Endothelial cell of umbilical vein (primary cell): ENCODE data around the gene CFAP57. TPM values are rescaled to one million over a fixed set of nuclear protein-coding genes. Genes with fewer than 3 reads are reported as not detected.

Experiments used
- BruUV-seq: library from RNA; stranded (reverse); fragments of 400-500 nt; replicated peaks from 2 replicates; lab custom pipeline; 2021; lab: Mats Ljungman, UMichigan
- CTCF ChIA-PET: fragments of 300-600, 350-600 bp; sonication (Branson Sonifier 250); formaldehyde crosslinking; loops from one replicate; lab custom pipeline; 2021; ENCODE audit warnings: antibody characterized with exemption, inconsistent platforms; lab: Charles Lee
- POLR2A ChIA-PET: fragments of 300-600, 350-600 bp; sonication (Branson Sonifier 250); formaldehyde crosslinking; loops from one replicate; lab custom pipeline; 2021; ENCODE audit warnings: antibody characterized with exemption, inconsistent platforms; lab: Charles Lee
- DNase-seq: peaks from one replicate; pipeline ENCODE4 v3.0.0-alpha.2; 2011; ENCODE audit warnings: low read depth, low spot score
- FAIRE-seq: peaks from 2 replicates; lab custom pipeline; 2011; peaks lifted over from hg19 to GRCh38; lab: Jason Lieb, UNC
- H2AFZ ChIP-seq: 2 replicates; pipeline ENCODE4 v1.6.0; 2012; ENCODE audit warnings: low read depth, low read length, control low read depth, inconsistent platforms
- H3K27ac ChIP-seq: 2 replicates; pipeline ENCODE4 v1.5.1; 2011; ENCODE audit warnings: low read depth, mild to moderate bottlenecking, control low read depth, low read length, moderate library complexity; ENCODE audit not compliant: insufficient read depth
- H3K27me3 ChIP-seq, 2 experiments: 2 replicates each; pipeline versions ENCODE4 v1.6.0 to v1.6.1; 2011; ENCODE audit warnings: low read length in 2 of 2, mixed read lengths in 1 of 2; ENCODE audit not compliant: control insufficient read depth in 2 of 2, insufficient read depth in 2 of 2
- H3K36me3 ChIP-seq, 2 experiments: 2 replicates in 1 of 2; 3 replicates in 1 of 2; pipeline ENCODE4 v1.5.1; 2011; ENCODE audit warnings: low read length in 2 of 2, mild to moderate bottlenecking in 1 of 2, moderate library complexity in 1 of 2; ENCODE audit not compliant: control insufficient read depth in 2 of 2, insufficient read depth in 2 of 2; ENCODE audit errors: extremely low read depth in 1 of 2
- H3K4me1 ChIP-seq: 3 replicates; pipeline ENCODE4 v1.5.1; 2011; ENCODE audit warnings: mild to moderate bottlenecking, low read length; ENCODE audit not compliant: control insufficient read depth, insufficient read depth; ENCODE audit errors: extremely low read depth
- H3K4me2 ChIP-seq: 2 replicates; pipeline ENCODE4 v1.6.1; 2011; ENCODE audit warnings: low read length, control low read depth, mixed read lengths; ENCODE audit not compliant: insufficient read depth
- H3K4me3 ChIP-seq, 3 experiments: fragments of 200-600 bp in 1 of 3; sonication (generic), shearing (Covaris generic) in 1 of 3; replicated peaks in 1 of 3; 2 replicates each; pipeline ENCODE4 v1.5.1; 2011 to 2016; ENCODE audit warnings: control low read depth in 3 of 3, low read length in 3 of 3, mild to moderate bottlenecking in 2 of 3, inconsistent platforms in 1 of 3, low read depth in 1 of 3, moderate library complexity in 1 of 3; ENCODE audit not compliant: insufficient read depth in 1 of 3
- H3K79me2 ChIP-seq: 2 replicates; pipeline ENCODE4 v1.6.0; 2012; ENCODE audit warnings: low read length, inconsistent platforms; ENCODE audit not compliant: control insufficient read depth, insufficient read depth
- H3K9ac ChIP-seq: replicated peaks from 2 replicates; pipeline ENCODE3; 2011; ENCODE audit warnings: low read length, control low read depth; ENCODE audit not compliant: insufficient read depth; ENCODE audit errors: extremely low read depth
- H3K9me1 ChIP-seq: replicated peaks from 3 replicates; pipeline ENCODE4 v1.6.0; 2011; ENCODE audit warnings: mild to moderate bottlenecking, low read length; ENCODE audit not compliant: control insufficient read depth, insufficient read depth; ENCODE audit errors: extremely low read depth
- H3K9me3 ChIP-seq: replicated peaks from 2 replicates; pipeline ENCODE4 v1.5.1; 2012; ENCODE audit warnings: low read length, inconsistent platforms; ENCODE audit not compliant: control insufficient read depth, insufficient read depth
- H4K20me1 ChIP-seq: replicated peaks from 2 replicates; pipeline ENCODE3; 2011; ENCODE audit warnings: mild to moderate bottlenecking, low read length; ENCODE audit not compliant: control insufficient read depth, insufficient read depth; ENCODE audit errors: extremely low read depth
- CTCF ChIP-seq, 2 donors: IDR thresholded peaks; 1 replicate in 1 of 2; 2 replicates in 1 of 2; pipeline ENCODE4 v1.5.1; 2011; ENCODE audit warnings: low read length in 2 of 2, mild to moderate bottlenecking in 2 of 2, moderate library complexity in 2 of 2, control low read depth in 1 of 2, inconsistent platforms in 1 of 2, low read depth in 1 of 2; ENCODE audit not compliant: insufficient read depth in 1 of 2; ENCODE audit errors: extremely low read depth in 1 of 2
- EZH2 ChIP-seq: IDR thresholded peaks from 2 replicates; pipeline ENCODE4 v1.6.1; 2012; ENCODE audit warnings: borderline replicate concordance, low read depth, mild to moderate bottlenecking, moderate library complexity, low read length, inconsistent platforms; ENCODE audit not compliant: severe bottlenecking
- FOS ChIP-seq: IDR thresholded peaks from 2 replicates; pipeline ENCODE4 v1.6.1; 2011; ENCODE audit warnings: mild to moderate bottlenecking, low read length, moderate library complexity, borderline replicate concordance; ENCODE audit not compliant: insufficient read depth
- GATA2 ChIP-seq: IDR thresholded peaks from 2 replicates; pipeline ENCODE4 v1.7.0; 2011; ENCODE audit warnings: low read depth, mild to moderate bottlenecking, moderate library complexity, mixed read lengths, low read length; ENCODE audit not compliant: insufficient read length, insufficient read depth
- JUN ChIP-seq: IDR thresholded peaks from 2 replicates; pipeline ENCODE4 v1.6.1; 2011; ENCODE audit warnings: borderline replicate concordance, low read depth; ENCODE audit not compliant: insufficient read length, insufficient read depth
- MAX ChIP-seq: IDR thresholded peaks from 2 replicates; pipeline ENCODE4 v1.6.1; 2011; ENCODE audit not compliant: insufficient read depth, insufficient read length
- MYC ChIP-seq: IDR thresholded peaks from one replicate; pipeline ENCODE4 v1.6.1; 2011; ENCODE audit warnings: mild to moderate bottlenecking, low read depth, low read length
- POLR2A ChIP-seq: IDR thresholded peaks from 2 replicates; pipeline ENCODE4 v1.6.1; 2012; ENCODE audit warnings: low read depth, mild to moderate bottlenecking, control low read depth, low read length
- POLR2AphosphoS5 ChIP-seq: IDR thresholded peaks from 2 replicates; pipeline ENCODE4 v1.6.1; 2012; ENCODE audit warnings: low read depth, mild to moderate bottlenecking, control low read depth, low read length, moderate library complexity; ENCODE audit not compliant: insufficient read depth
- dilution Hi-C: fragments of 300-500 bp; cut with MboI; formaldehyde crosslinking; loops from one replicate; pipeline ENCODE4 v1.15.0; 2019; ENCODE audit warnings: low sequenced_read_pairs; ENCODE audit not compliant: extremely low pct_ligation_motif_present
- intact Hi-C: fragments of 100-400 bp; cut with micrococcal nuclease; formaldehyde crosslinking; loops from one replicate; pipeline ENCODE4 v1.10.0; 2022
- polyA plus RNA-seq, 4 experiments: library from polyadenylated mRNA; depleted of rRNA in 3 of 4; stranded (reverse) in 3 of 4; unstranded in 1 of 4; fragments of >200 nt; gene quantifications; 2 replicates each; pipeline versions ENCODE4 v1.2.1 to v1.2.3, GENCODE V29; 2011 to 2012; ENCODE audit warnings: missing spikeins in 1 of 4
- total RNA-seq: library from RNA; stranded (reverse); gene quantifications from 2 replicates; pipeline ENCODE4 v1.2.3, GENCODE V29; 2021

Gene CFAP57
- total and polyA plus RNA-seq, 2 donors (not counting 3 experiments of a cell fraction or from before 2014, with no cell fraction given), result 0.88 to 0.91 TPM

- Histone ChIP-seq H3K27me3 (peaks cover 2 to 6% of the 10 kb centered on the region in 2 experiments), H3K9ac (no peak overlapping the region), H3K9me1 (no peaks in the 10 kb centered on the region), H3K27ac (no peak overlapping the region), H3K36me3 (no peaks in the 10 kb centered on the region), H2AFZ (no peak overlapping the region), H3K9me3 (no peaks in the 10 kb centered on the region), H3K4me2 (no peak overlapping the region), H4K20me1 (no peaks in the 10 kb centered on the region), H3K79me2 (no peaks in the 10 kb centered on the region), H3K4me3 (no peak overlapping the region), H3K4me1 (no peaks in the 10 kb centered on the region)
- ChIA-PET POLR2A (no interaction called here), CTCF (no interaction called here)
- dilution Hi-C loops, result loop anchor here (25.0 kb wide), 1 partner anchor 165 kb away; no protein-coding TSS in a partner anchor
- no TSS peak for BruUV-seq
- intact Hi-C loops, result no loop called here
- DNase-seq (no peak), FAIRE-seq (no peak)
- TF ChIP-seq EZH2 (no peak), CTCF (IDR thresholded peaks at IDR 0.05; ENCODE audit: extremely low read depth in 1 of 2, insufficient read depth in 1 of 2, low read depth in 1 of 2, low read length in 2 of 2) (no peak), FOS (no peak), MYC (no peak), POLR2A (no peak), JUN (no peak), GATA2 (no peak), POLR2AphosphoS5 (no peak), MAX (no peak)
These were observed 75.3 kb downstream of the CFAP57 start for GRCh38 chr1:43247256-43247921.
